ENCODE data around the gene SMURF1. TPM values are rescaled to one million over a fixed set of nuclear protein-coding genes. Genes with fewer than 3 reads are reported as not detected.
"Not testable (repeated sequence)": the region's sequence is repeated elsewhere in the genome, so short reads cannot be mapped to it uniquely, and the experiment has no call there.

SMURF1 gene
- total RNA-seq, 4 donors from 2014 or later, result 16.4 to 36.2 (median 24.6) TPM

DNA sequence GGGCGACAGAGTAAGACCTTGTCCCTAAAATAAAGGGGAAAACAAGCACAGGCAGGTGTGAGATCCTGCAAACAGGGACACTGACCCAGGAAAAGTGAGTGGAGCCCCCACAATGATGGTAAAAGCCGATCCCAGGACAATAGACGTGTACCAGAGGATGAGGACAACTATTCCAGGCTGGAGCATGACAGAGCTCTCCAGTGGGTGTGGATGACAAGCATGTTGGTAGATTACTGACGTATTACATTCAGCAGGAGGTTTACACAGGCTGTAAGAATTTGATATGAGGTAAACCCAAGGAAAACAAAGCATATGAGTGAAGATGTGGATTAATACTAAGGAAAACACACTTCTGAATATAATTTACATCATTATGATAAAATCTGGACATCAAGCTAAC is 27.8 kb upstream of the SMURF1 start:
- Histone ChIP-seq H3K4me1 (peaks cover 0 to 2% (median 0%) of the 10 kb centered on the region in 3 donors), H3K27ac (no peak overlapping the region), H3K27me3 (no peaks in the 10 kb centered on the region), H3K9me3 (no peaks in the 10 kb centered on the region), H3K4me3 (no peak overlapping the region), H3K36me3 (no peaks in the 10 kb centered on the region)
- WGBS, 2 donors, result 51 to 74% methylated on average over 3 to 4 of the region's 4 CpGs
- TF ChIP-seq POLR2A (IDR thresholded peaks at IDR 0.05), result no peak
- TF ChIP-seq, protein P1, sequence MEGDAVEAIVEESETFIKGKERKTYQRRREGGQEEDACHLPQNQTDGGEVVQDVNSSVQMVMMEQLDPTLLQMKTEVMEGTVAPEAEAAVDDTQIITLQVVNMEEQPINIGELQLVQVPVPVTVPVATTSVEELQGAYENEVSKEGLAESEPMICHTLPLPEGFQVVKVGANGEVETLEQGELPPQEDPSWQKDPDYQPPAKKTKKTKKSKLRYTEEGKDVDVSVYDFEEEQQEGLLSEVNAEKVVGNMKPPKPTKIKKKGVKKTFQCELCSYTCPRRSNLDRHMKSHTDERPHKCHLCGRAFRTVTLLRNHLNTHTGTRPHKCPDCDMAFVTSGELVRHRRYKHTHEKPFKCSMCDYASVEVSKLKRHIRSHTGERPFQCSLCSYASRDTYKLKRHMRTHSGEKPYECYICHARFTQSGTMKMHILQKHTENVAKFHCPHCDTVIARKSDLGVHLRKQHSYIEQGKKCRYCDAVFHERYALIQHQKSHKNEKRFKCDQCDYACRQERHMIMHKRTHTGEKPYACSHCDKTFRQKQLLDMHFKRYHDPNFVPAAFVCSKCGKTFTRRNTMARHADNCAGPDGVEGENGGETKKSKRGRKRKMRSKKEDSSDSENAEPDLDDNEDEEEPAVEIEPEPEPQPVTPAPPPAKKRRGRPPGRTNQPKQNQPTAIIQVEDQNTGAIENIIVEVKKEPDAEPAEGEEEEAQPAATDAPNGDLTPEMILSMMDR (IDR thresholded peaks at IDR 0.05), result no peak
- intact Hi-C loops (cut with DNase I), result no loop called here
- no peak for DNase-seq

DNA sequence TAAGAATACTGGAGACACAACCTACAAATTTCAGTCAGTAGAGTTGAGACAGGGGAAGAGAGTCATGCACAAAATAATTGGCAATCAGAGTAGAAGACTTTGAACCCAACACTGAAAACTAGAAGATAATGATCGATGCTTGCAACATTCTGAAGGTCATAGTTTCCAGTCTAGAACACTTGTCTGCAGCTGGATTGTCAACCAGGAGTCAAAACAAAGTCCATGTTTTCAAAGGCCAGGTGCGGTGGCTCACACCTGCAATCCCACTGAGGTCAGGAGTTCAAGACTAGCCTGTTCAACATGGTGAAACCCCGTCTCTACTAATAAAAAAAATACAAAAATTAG is 26.8 kb upstream of the SMURF1 start:
- H3K27me3 ChIP-seq, result no peaks in the 10 kb centered on the region
- 77 to 86% methylated on average over 3 of the region's 3 CpGs for WGBS, 2 donors
- no peaks in the 10 kb centered on the region for H3K36me3 ChIP-seq
- intact Hi-C loops (cut with DNase I), result no loop called here
- TF ChIP-seq, protein P1 (IDR thresholded peaks at IDR 0.05), result no peak
- TF ChIP-seq POLR2A (IDR thresholded peaks at IDR 0.05), result no peak
- DNase-seq, result no peak
- H3K27ac ChIP-seq, result no peak overlapping the region
- no peaks in the 10 kb centered on the region for H3K4me1 ChIP-seq
- H3K9me3 ChIP-seq, result no peaks in the 10 kb centered on the region
- no peak overlapping the region for H3K4me3 ChIP-seq

DNA sequence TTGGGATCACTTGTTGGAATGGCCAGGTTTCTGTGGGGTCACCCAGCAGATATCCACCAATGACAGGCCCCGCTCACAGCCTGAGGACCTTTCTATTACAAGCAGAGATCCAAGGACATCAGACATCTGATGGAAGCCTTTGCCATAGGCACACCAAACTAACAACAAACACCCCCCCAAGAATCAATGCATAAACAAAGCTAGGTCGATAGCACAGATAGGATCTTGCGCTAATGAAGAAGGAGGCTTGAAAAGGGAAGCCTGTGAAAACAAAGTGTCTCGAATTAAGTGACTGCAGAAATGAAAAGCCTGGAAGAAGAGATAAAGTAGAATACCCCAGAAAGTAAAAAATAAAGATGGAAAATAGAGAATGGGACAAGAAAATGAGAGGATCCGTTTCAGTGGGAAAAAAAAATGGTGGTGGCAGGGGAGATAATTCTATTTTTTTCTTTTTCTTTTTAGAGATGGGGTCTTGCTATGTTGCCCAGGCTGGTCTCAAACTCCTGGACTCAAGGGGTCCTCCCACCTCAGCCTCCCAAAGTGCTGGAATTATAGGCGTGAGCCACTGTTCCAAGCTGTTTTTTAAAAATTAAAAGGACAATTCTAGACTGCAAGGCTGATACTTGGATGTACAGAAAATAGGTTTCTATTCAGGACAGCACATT is 26.3 kb upstream of the SMURF1 start:
- H3K27ac ChIP-seq, result no peak overlapping the region
- no peaks in the 10 kb centered on the region for H3K36me3 ChIP-seq
- no peak overlapping the region for H3K4me3 ChIP-seq
- 82% methylated on average over 6 of the region's 6 CpGs for whole genome bisulfite sequencing, 2 donors
- peaks cover 0 to 4% (median 0%) of the 10 kb centered on the region in 3 donors for H3K9me3 ChIP-seq
- no peaks in the 10 kb centered on the region for H3K4me1 ChIP-seq
- no peaks in the 10 kb centered on the region for H3K27me3 ChIP-seq
- no peak for TF ChIP-seq POLR2A (IDR thresholded peaks at IDR 0.05)
- no peak for DNase-seq
- intact Hi-C loops (cut with DNase I), result no loop called here

DNA sequence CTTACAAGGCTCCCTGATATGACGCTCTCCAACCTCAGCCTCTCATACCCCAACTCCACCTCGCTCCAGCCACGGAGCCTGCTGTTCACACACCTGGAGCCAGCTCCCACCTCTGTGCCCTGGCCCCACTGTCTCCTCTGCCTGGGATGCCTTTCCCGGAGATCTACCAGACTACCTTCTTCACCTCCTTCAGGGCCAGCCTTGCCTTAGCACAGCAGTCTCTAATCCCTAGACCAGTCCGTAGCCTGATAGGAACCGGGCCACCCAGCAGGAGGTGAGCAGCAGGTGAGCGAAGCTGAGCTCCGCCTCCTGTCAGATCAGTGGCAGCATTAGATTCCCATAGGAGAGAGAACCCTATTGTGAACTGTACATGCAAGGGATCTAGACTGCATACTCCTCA is 23.2 kb upstream of the SMURF1 start:
- H3K4me3 ChIP-seq, result no peak overlapping the region
- peaks cover 0 to 8% (median 4%) of the 10 kb centered on the region in 3 donors for H3K4me1 ChIP-seq
- H3K36me3 ChIP-seq, result no peaks in the 10 kb centered on the region
- no peak overlapping the region for H3K27ac ChIP-seq
- 73 to 89% methylated on average over 4 to 6 of the region's 8 CpGs for WGBS, 2 donors
- TF ChIP-seq, protein P1 (IDR thresholded peaks at IDR 0.05), result no peak
- no peak for TF ChIP-seq POLR2A (IDR thresholded peaks at IDR 0.05)
- intact Hi-C loops (cut with DNase I), result no loop called here
- H3K9me3 ChIP-seq, result peaks cover 0 to 4% (median 0%) of the 10 kb centered on the region in 3 donors
- no peaks in the 10 kb centered on the region for H3K27me3 ChIP-seq
- DNase-seq, result no peak

DNA sequence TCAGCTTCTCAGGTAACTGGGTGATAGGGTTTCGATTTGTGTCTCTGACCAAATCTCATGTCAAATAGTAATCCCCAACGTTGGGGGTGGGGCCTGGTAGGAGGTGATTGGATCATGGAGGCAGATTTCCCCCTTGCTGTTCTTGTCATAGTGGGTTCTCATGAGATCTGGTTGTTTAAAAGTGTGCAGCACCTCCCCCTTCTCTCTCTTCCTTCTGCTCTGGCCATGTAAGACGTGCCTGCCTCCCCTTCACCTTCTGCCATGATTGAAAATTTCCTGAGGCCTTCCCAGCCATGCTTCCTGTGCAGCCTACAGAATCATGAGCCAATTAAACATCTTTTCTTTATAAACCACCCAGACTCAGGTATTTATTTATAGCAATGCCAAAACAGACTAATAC is 21.9 kb upstream of the SMURF1 start:
- intact Hi-C loops (cut with DNase I), result no loop called here
- no peak for DNase-seq
- Histone ChIP-seq H3K27ac (no peak overlapping the region), H3K4me3 (no peak overlapping the region), H3K4me1 (peaks cover 0 to 11% (median 4%) of the 10 kb centered on the region in 3 donors), H3K9me3 (peaks cover 0 to 4% (median 0%) of the 10 kb centered on the region in 3 donors), H3K27me3 (no peaks in the 10 kb centered on the region), H3K36me3 (no peaks in the 10 kb centered on the region)
- TF ChIP-seq, protein P1 (IDR thresholded peaks at IDR 0.05), result no peak
- TF ChIP-seq POLR2A (IDR thresholded peaks at IDR 0.05), result no peak
- WGBS, 2 donors, result 68 to 73% methylated on average over 3 of the region's 3 CpGs

DNA sequence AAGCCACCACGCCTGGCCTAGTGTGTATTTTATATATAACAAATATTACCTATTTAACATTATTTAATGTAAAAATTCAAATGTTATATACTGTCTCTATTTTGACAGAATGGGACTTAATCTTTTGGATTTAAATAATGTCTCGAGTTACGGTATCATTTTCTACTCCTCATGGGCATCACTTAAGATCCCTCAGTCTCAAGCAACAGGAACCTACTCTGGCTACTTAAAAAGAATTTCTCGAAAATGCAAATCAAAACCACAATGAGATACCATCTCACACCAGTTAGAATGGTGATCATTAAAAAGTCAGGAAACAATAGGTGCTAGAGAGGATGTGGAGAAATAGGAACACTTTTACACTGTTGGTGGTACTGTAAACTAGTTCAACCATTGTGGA is 19.8 kb upstream of the SMURF1 start:
- peaks cover 0 to 11% (median 4%) of the 10 kb centered on the region in 3 donors for H3K4me1 ChIP-seq
- H3K27ac ChIP-seq; H3K4me3 ChIP-seq; H3K27me3 ChIP-seq; H3K9me3 ChIP-seq; H3K36me3 ChIP-seq; DNase-seq; intact Hi-C loops (cut with DNase I): not testable (repeated sequence)
- 64 to 90% methylated on average over 4 of the region's 4 CpGs for WGBS, 2 donors

Measured in esophagus squamous epithelium (tissue), 5 donors.